GM12865 (cell line): ENCODE results near the gene TMPRSS2.

Experiments
- DNase-seq: peaks from one replicate; pipeline ENCODE4 v3.0.0; 2010; ENCODE audit warnings: low read depth
- H3K4me3 ChIP-seq: 2 replicates; pipeline ENCODE4 v1.5.1; 2011; ENCODE audit warnings: mild to moderate bottlenecking, low read depth, low read length, control low read depth
- CTCF ChIP-seq: IDR thresholded peaks from 2 replicates; pipeline ENCODE4 v1.5.1; 2011; ENCODE audit warnings: low read length, control low read depth, low read depth, inconsistent platforms; ENCODE audit not compliant: insufficient read depth; ENCODE audit errors: missing control alignments

The TMPRSS2 gene

GRCh38 chr21:41444703-41445464 is 63.1 kb downstream of the TMPRSS2 start:
- no peak for TF ChIP-seq CTCF
- DNase-seq, result no peak

GRCh38 chr21:41443562-41443961 is 64.4 kb downstream of the TMPRSS2 start:
- no peak for TF ChIP-seq CTCF
- DNase-seq, result no peak
- no peak overlapping the region for H3K4me3 ChIP-seq

More at GRCh38 chr21:41444703-41445464, 63.1 kb downstream of the TMPRSS2 start:
- H3K4me3 ChIP-seq, result no peak overlapping the region

GRCh38 chr21:41442481-41443186 is 65.3 kb downstream of the TMPRSS2 start:
- H3K4me3 ChIP-seq, result no peak overlapping the region
- no peak for TF ChIP-seq CTCF
- no peak for DNase-seq

GRCh38 chr21:41441546-41441945 is 66.4 kb downstream of the TMPRSS2 start:
- TF ChIP-seq CTCF, result no peak
- no peak overlapping the region for H3K4me3 ChIP-seq
- DNase-seq, result no peak

GRCh38 chr21:41439248-41439647 is 68.7 kb downstream of the TMPRSS2 start:
- DNase-seq, result no peak
- TF ChIP-seq CTCF, result no peak
- no peak overlapping the region for H3K4me3 ChIP-seq

GRCh38 chr21:41438425-41439113 is 69.4 kb downstream of the TMPRSS2 start:
- DNase-seq, result no peak
- TF ChIP-seq CTCF, result no peak
- H3K4me3 ChIP-seq, result no peak overlapping the region
